Body of pancreas (tissue), 4 donors: ENCODE data around the gene SPHK2. TPM values are rescaled to one million over a fixed set of nuclear protein-coding genes. Genes with fewer than 3 reads are reported as not detected.

Source experiments
- ATAC-seq: fragments of 150-250 bp; one replicate; pipeline ENCODE4 v1.9.1; 2016
- DNase-seq, 4 donors: peaks; one replicate each; pipeline ENCODE4 v3.0.0-alpha.2; 2019
- H3K27ac ChIP-seq, 4 donors: fragments of 200-600 bp; sonication (generic); 1 replicate in 3 of 4; 2 replicates in 1 of 4; pipeline versions ENCODE4 v1.5.1 to v1.6.1; 2016 to 2019; ENCODE audit warnings: mild to moderate bottlenecking in 1 of 4, mixed read lengths in 1 of 4, moderate library complexity in 1 of 4
- H3K27me3 ChIP-seq, 2 donors: fragments of 200-600 bp; sonication (generic); one replicate each; pipeline ENCODE4 v1.6.0; 2016; ENCODE audit warnings: mild to moderate bottlenecking in 1 of 2
- H3K36me3 ChIP-seq, 2 donors: fragments of 200-600 bp; sonication (generic); replicated peaks in 1 of 2; 2 replicates each; pipeline ENCODE4 v1.5.1; 2016; ENCODE audit warnings: low read depth in 2 of 2; ENCODE audit not compliant: insufficient read depth in 1 of 2
- H3K4me1 ChIP-seq: fragments of 200-600 bp; sonication (generic); one replicate; pipeline ENCODE4 v1.6.0; 2016
- H3K4me3 ChIP-seq, 2 donors: fragments of 200-600 bp; sonication (generic); 1 replicate in 1 of 2; 2 replicates in 1 of 2; pipeline ENCODE4 v1.5.1; 2016 to 2019
- H3K9me3 ChIP-seq, 3 donors: fragments of 200-600 bp; sonication (generic); 1 replicate in 2 of 3; 2 replicates in 1 of 3; pipeline ENCODE4 v1.5.1; 2016
- CTCF ChIP-seq, 7 experiments: fragments of 450-650 bp in 4 of 7; fragments of 200-600 bp in 3 of 7; sonication (generic) in 3 of 7; IDR thresholded peaks; one replicate each; pipeline ENCODE4 v1.5.1; 2016 to 2019; ENCODE audit warnings: antibody characterized with exemption in 7 of 7
- POLR2A ChIP-seq, 3 donors: fragments of 450-650 bp; IDR thresholded peaks; one replicate each; pipeline ENCODE4 v1.6.1; 2016; ENCODE audit warnings: antibody characterized with exemption in 3 of 3, mild to moderate bottlenecking in 2 of 3
- WGBS, 2 donors: methylation state at CpG; one replicate each; pipeline ENCODE4 v1.1.5; 2017; 5-methylcytosine and 5-hydroxymethylcytosine counted together
- intact Hi-C: fragments of 100-400 bp; cut with DNase I; formaldehyde crosslinking; loops from one replicate; pipeline ENCODE4 v1.15.1; 2023
- total RNA-seq, 2 donors: library from RNA; depleted of rRNA; stranded (reverse); fragments of >200 nt; gene quantifications; one replicate each; pipeline ENCODE4 v1.1.0, GENCODE V29; 2016

The SPHK2 gene
- total RNA-seq, 2 donors from 2014 or later = 8.3 to 37.6 TPM

- 96 to 99% methylated on average over 2 of the region's 2 CpGs for WGBS, 2 donors
- intact Hi-C loops = no loop called here
- no peak for ATAC-seq
These were observed 49.5 kb downstream of the SPHK2 start for GRCh38 chr19:48668761-48669160.

GRCh38 chr19:48669903-48670668 lies 50.8 kb downstream of the SPHK2 start:
- no peak for ATAC-seq
- Histone ChIP-seq H3K4me3 (no peak overlapping the region), H3K27ac (no peak overlapping the region), H3K9me3 (no peaks in the 10 kb centered on the region), H3K27me3 (no peaks in the 10 kb centered on the region), H3K36me3 (no peaks in the 10 kb centered on the region), H3K4me1 (peaks cover 1% of the 10 kb centered on the region)
- WGBS, 2 donors = 89 to 95% methylated on average over 15 to 26 of the region's 26 CpGs
- DNase-seq = no peak
- intact Hi-C loops = no loop called here
- TF ChIP-seq CTCF (IDR thresholded peaks at IDR 0.05) (no peak), POLR2A (IDR thresholded peaks at IDR 0.05) (no peak)

More at GRCh38 chr19:48668761-48669160, 49.5 kb downstream of the SPHK2 start:
- Histone ChIP-seq H3K4me3 (no peak overlapping the region), H3K4me1 (no peaks in the 10 kb centered on the region), H3K9me3 (no peaks in the 10 kb centered on the region), H3K27ac (no peak overlapping the region), H3K27me3 (no peaks in the 10 kb centered on the region), H3K36me3 (no peaks in the 10 kb centered on the region)
- no peak for TF ChIP-seq POLR2A (IDR thresholded peaks at IDR 0.05)
- no peak for TF ChIP-seq CTCF (IDR thresholded peaks at IDR 0.05)
- no peak for DNase-seq

GRCh38 chr19:48670699-48671445 lies 51.6 kb downstream of the SPHK2 start:
- 82 to 86% methylated on average over 16 to 21 of the region's 21 CpGs for WGBS, 2 donors
- H3K27me3 ChIP-seq = no peaks in the 10 kb centered on the region
- intact Hi-C loops = no loop called here

GRCh38 chr19:48671446-48671995 lies 52.2 kb downstream of the SPHK2 start:
- no peak for DNase-seq
- Histone ChIP-seq H3K27me3 (no peaks in the 10 kb centered on the region), H3K27ac (no peak overlapping the region), H3K4me1 (peaks cover 8% of the 10 kb centered on the region), H3K36me3 (no peaks in the 10 kb centered on the region), H3K4me3 (no peak overlapping the region), H3K9me3 (no peaks in the 10 kb centered on the region)
- intact Hi-C loops = no loop called here
- TF ChIP-seq POLR2A (IDR thresholded peaks at IDR 0.05) (no peak), CTCF (IDR thresholded peaks at IDR 0.05) (no peak)
- no peak for ATAC-seq
- WGBS, 2 donors = 72 to 81% methylated on average over 8 to 10 of the region's 10 CpGs

More at GRCh38 chr19:48670699-48671445, 51.6 kb downstream of the SPHK2 start:
- no peaks in the 10 kb centered on the region for H3K36me3 ChIP-seq
- no peak overlapping the region for H3K4me3 ChIP-seq
- DNase-seq = no peak
- TF ChIP-seq CTCF (IDR thresholded peaks at IDR 0.05) (no peak), POLR2A (IDR thresholded peaks at IDR 0.05) (no peak)
- no peak overlapping the region for H3K27ac ChIP-seq
- H3K4me1 ChIP-seq = peaks cover 8% of the 10 kb centered on the region
- no peak for ATAC-seq
- no peaks in the 10 kb centered on the region for H3K9me3 ChIP-seq
